GM23338 (cell line): ENCODE results near the gene ITGB3.

Experiments used
- CTCF ChIP-seq, 2 experiments: fragments of 200-600 bp in 1 of 2; sonication (generic) in 1 of 2; conservative IDR thresholded peaks; 2 replicates each; pipeline versions ENCODE4 v1.5.1 to v1.6.1; 2016 to 2017; ENCODE audit warnings: antibody characterized with exemption in 2 of 2, low read depth in 2 of 2, mild to moderate bottlenecking in 2 of 2, moderate library complexity in 1 of 2
- EZH2 ChIP-seq: fragments of 200-600 bp; sonication (generic); IDR thresholded peaks from one replicate; pipeline ENCODE4 v1.8.0; 2017; ENCODE audit warnings: antibody characterized with exemption, mild to moderate bottlenecking, low read depth; ENCODE audit not compliant: unreplicated experiment
- EZH2phosphoT487 ChIP-seq: fragments of 200-600 bp; sonication (generic); IDR thresholded peaks from one replicate; pipeline ENCODE4 v1.8.1; 2018; ENCODE audit warnings: antibody characterized with exemption; ENCODE audit not compliant: unreplicated experiment
- JUNB ChIP-seq: IDR thresholded peaks from one replicate; pipeline ENCODE4 v1.6.1; 2016; ENCODE audit warnings: antibody characterized with exemption; ENCODE audit not compliant: unreplicated experiment
- POLR2AphosphoS5 ChIP-seq: IDR thresholded peaks from 2 replicates; pipeline ENCODE4 v1.6.1; 2016; ENCODE audit warnings: antibody characterized with exemption, low read depth
- REST ChIP-seq: IDR thresholded peaks from one replicate; pipeline ENCODE4 v1.6.1; 2018; ENCODE audit warnings: antibody characterized with exemption; ENCODE audit not compliant: unreplicated experiment
- STAT1 ChIP-seq: IDR thresholded peaks from one replicate; pipeline ENCODE4 v1.6.1; 2016; ENCODE audit warnings: antibody characterized with exemption; ENCODE audit not compliant: unreplicated experiment

- TF ChIP-seq CTCF (conservative IDR thresholded peaks at IDR 0.05; ENCODE audit: low read depth in 2 of 2) (no peak), EZH2 (no peak), REST (no peak), POLR2AphosphoS5 (no peak), EZH2phosphoT487 (no peak), STAT1 (no peak), JUNB (no peak)
These were observed 45.7 kb downstream of the ITGB3 start for GRCh38 chr17:47299239-47299910.
